Hepatocyte (in vitro differentiated cells): ENCODE measurements around the gene SIAH3. TPM values are rescaled to one million over a fixed set of nuclear protein-coding genes. Genes with fewer than 3 reads are reported as not detected.

Source experiments
- DNase-seq: peaks from one replicate; pipeline ENCODE4 v3.0.0-alpha.2; 2016; ENCODE audit warnings: low spot score
- H2AFZ ChIP-seq: fragments of 200-600 bp; sonication (generic); 2 replicates; pipeline ENCODE4 v1.6.0; 2016; ENCODE audit warnings: antibody characterized with exemption, mild to moderate bottlenecking
- H3K27ac ChIP-seq: fragments of 200-600 bp; sonication (generic); 2 replicates; pipeline ENCODE4 v1.5.1; 2016; ENCODE audit warnings: mild to moderate bottlenecking
- H3K27me3 ChIP-seq: fragments of 200-600 bp; sonication (generic); 2 replicates; pipeline ENCODE4 v1.6.1; 2016
- H3K36me3 ChIP-seq: fragments of 200-600 bp; sonication (generic); replicated peaks from 2 replicates; pipeline ENCODE4 v1.5.1; 2016; ENCODE audit warnings: low read depth; ENCODE audit not compliant: insufficient read depth
- H3K4me1 ChIP-seq: fragments of 200-600 bp; sonication (generic); 2 replicates; pipeline ENCODE4 v1.5.1; 2016; ENCODE audit warnings: mild to moderate bottlenecking, moderate library complexity; ENCODE audit not compliant: insufficient read depth
- H3K4me2 ChIP-seq: fragments of 200-600 bp; sonication (generic); 2 replicates; pipeline ENCODE4 v1.6.0; 2016
- H3K4me3 ChIP-seq: fragments of 200-600 bp; sonication (generic); 2 replicates; pipeline ENCODE4 v1.5.1; 2016; ENCODE audit warnings: mild to moderate bottlenecking
- H3K79me2 ChIP-seq: fragments of 200-600 bp; sonication (generic); 2 replicates; pipeline ENCODE4 v1.6.0; 2017; ENCODE audit warnings: mild to moderate bottlenecking
- H3K9me2 ChIP-seq: fragments of 200-600 bp; sonication (generic); replicated peaks from 2 replicates; pipeline ENCODE4 v1.6.0; 2017; ENCODE audit warnings: mild to moderate bottlenecking; ENCODE audit not compliant: insufficient read depth
- H3K9me3 ChIP-seq: fragments of 200-600 bp; sonication (generic); 2 replicates; pipeline ENCODE4 v1.5.1; 2016; ENCODE audit warnings: low read depth, mild to moderate bottlenecking
- H4K20me1 ChIP-seq: fragments of 200-600 bp; sonication (generic); 2 replicates; pipeline ENCODE4 v1.6.0; 2016; ENCODE audit warnings: mild to moderate bottlenecking; ENCODE audit not compliant: insufficient read depth, poor library complexity, severe bottlenecking
- CTCF ChIP-seq: fragments of 200-600 bp; sonication (generic); IDR thresholded peaks from 2 replicates; pipeline ENCODE4 v1.5.1; 2016; ENCODE audit warnings: antibody characterized with exemption, mild to moderate bottlenecking; ENCODE audit not compliant: poor library complexity
- EZH2 ChIP-seq: fragments of 200-600 bp; sonication (generic); IDR thresholded peaks from 2 replicates; pipeline ENCODE4 v1.6.1; 2016; ENCODE audit warnings: antibody characterized with exemption, mild to moderate bottlenecking, borderline replicate concordance
- EZH2phosphoT487 ChIP-seq: fragments of 200-600 bp; sonication (generic); IDR thresholded peaks from one replicate; pipeline ENCODE4 v1.6.1; 2018; ENCODE audit warnings: antibody characterized with exemption, mild to moderate bottlenecking, low read depth, moderate library complexity; ENCODE audit not compliant: unreplicated experiment, severe bottlenecking
- WGBS: methylation state at CpG from one replicate; pipeline ENCODE4 v1.1.6; 2016; ENCODE audit warnings: low lambda C conversion rate; ENCODE audit errors: missing lambda C conversion rate; 5-methylcytosine and 5-hydroxymethylcytosine counted together
- polyA plus RNA-seq: library from polyadenylated mRNA; unstranded; fragments of >200 nt; fragmentation: Nextera tagmentation; extraction: Ambion mirVana; gene quantifications from 2 replicates; pipeline ENCODE4 v1.2.1, GENCODE V29; 2016
- total RNA-seq: library from RNA; depleted of rRNA; stranded (reverse); fragments of >200 nt; gene quantifications from 2 replicates; pipeline ENCODE4 v1.2.3, GENCODE V29; 2014

Gene SIAH3
- total and polyA plus RNA-seq, 2 experiments from 2014 or later, result 0.23 TPM; not detected in 1

DNA sequence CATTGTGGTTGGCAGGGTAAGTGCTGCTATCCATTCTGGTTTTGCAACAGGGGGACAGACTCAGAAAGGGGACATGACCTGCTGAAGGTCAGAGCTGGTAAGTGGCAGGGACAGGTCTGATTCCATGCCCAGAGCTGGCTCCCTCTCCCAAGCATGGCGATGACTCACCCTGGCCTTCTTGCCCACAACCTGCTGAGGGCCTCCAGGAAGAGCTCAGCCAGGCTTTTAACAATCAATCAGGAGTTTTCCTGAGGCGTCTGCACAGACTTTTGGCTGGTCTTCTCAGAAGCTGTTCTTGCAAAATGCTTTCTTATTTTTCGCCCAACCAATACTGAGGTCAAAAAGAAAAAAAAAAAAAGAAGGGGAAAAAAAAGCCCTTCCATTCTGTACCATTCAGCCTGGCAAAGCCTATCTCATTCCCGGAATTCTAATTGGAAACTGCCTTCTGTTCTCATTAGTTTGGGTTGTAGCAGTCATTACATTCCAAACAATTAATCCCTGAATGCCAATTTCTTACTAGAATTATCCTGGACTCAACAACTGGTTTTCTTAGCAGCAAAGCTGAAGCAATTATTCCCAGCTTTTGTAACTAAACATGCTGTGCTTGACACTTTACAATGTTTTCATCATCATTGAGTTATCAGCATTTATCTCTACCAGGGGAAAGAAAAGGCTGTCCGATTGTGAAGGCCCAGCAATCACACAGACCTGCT lies 17.7 kb downstream of the SIAH3 start:
- Histone ChIP-seq H3K27me3 (no peaks in the 10 kb centered on the region), H2AFZ (no peak overlapping the region), H3K4me1 (peaks cover 5% of the 10 kb centered on the region), H3K36me3 (no peaks in the 10 kb centered on the region), H3K4me2 (no peak overlapping the region), H3K9me3 (no peaks in the 10 kb centered on the region), H3K27ac (no peak overlapping the region), H3K4me3 (no peak overlapping the region), H3K9me2 (no peaks in the 10 kb centered on the region), H4K20me1 (no peaks in the 10 kb centered on the region), H3K79me2 (no peaks in the 10 kb centered on the region)
- 63% methylated on average over 5 of the region's 5 CpGs for WGBS
- no peak for TF ChIP-seq EZH2phosphoT487
- TF ChIP-seq CTCF, result no peak
- TF ChIP-seq EZH2, result no peak
- DNase-seq, result peak; percentile 57

DNA sequence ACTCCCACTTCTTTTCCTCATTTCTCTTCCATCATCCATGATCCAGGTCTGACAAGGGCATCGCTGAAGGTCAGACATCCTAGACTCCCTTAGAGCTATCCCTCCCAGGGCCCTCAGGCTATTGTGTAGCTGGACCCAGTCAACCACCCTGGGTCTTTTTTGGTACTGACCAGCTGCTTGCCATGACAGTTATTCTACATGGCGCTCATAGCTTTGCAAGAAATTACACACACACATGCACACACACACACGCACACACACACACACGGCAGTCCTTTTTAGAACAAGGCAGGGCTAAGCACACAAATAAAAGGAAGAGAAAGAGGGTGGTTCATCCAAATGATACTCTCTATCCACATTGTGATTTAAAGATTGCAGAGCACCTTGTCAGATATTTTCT lies 18.3 kb downstream of the SIAH3 start:
- WGBS, result 91% methylated on average over 4 of the region's 4 CpGs
- no peak overlapping the region for H2AFZ ChIP-seq
- no peak overlapping the region for H3K27ac ChIP-seq

DNA sequence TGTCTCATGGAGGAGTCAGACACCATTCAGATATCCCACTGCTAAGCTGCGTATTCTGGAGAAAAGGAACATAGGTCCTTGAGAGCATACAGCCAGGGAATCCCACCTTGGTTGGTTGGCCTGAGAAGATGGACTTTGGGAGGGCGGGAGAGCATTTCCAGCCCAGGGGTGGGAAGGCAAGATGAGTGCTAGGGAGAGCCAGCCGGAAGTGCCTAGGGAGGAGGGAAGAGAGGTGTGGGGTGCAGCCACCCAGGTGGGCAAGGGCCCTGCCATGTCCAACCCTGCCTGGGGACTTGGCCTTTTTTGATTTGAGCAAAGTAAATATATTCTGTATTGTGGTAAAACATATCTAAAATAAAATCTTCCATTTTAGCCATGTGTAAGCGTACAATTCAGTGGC lies 19.7 kb downstream of the SIAH3 start:
- Histone ChIP-seq H3K9me3 (no peaks in the 10 kb centered on the region), H3K79me2 (no peaks in the 10 kb centered on the region), H3K36me3 (no peaks in the 10 kb centered on the region), H3K4me3 (no peak overlapping the region), H2AFZ (no peak overlapping the region), H3K4me2 (no peak overlapping the region), H3K9me2 (no peaks in the 10 kb centered on the region), H3K27ac (no peak overlapping the region), H4K20me1 (no peaks in the 10 kb centered on the region), H3K4me1 (peaks cover 5% of the 10 kb centered on the region), H3K27me3 (no peaks in the 10 kb centered on the region)
- no peak for TF ChIP-seq EZH2
- TF ChIP-seq EZH2phosphoT487, result no peak
- no peak for TF ChIP-seq CTCF
- no peak for DNase-seq
- 92% methylated on average over 4 of the region's 4 CpGs for WGBS

More for the DNA sequence above, 18.3 kb downstream of the SIAH3 start:
- H4K20me1 ChIP-seq, result no peaks in the 10 kb centered on the region
- no peak for TF ChIP-seq CTCF
- no peaks in the 10 kb centered on the region for H3K36me3 ChIP-seq
- H3K79me2 ChIP-seq, result no peaks in the 10 kb centered on the region
- H3K27me3 ChIP-seq, result no peaks in the 10 kb centered on the region
- no peak for DNase-seq
- H3K9me2 ChIP-seq, result no peaks in the 10 kb centered on the region
- H3K4me3 ChIP-seq, result no peak overlapping the region
- H3K9me3 ChIP-seq, result no peaks in the 10 kb centered on the region
- H3K4me1 ChIP-seq, result peaks cover 5% of the 10 kb centered on the region
- H3K4me2 ChIP-seq, result no peak overlapping the region

- no peak overlapping the region for H2AFZ ChIP-seq
- 91% methylated on average over 5 of the region's 5 CpGs for WGBS
- no peaks in the 10 kb centered on the region for H3K27me3 ChIP-seq
- no peak overlapping the region for H3K4me3 ChIP-seq
- TF ChIP-seq EZH2 (no peak), EZH2phosphoT487 (no peak)
- H3K9me3 ChIP-seq, result no peaks in the 10 kb centered on the region
- no peak overlapping the region for H3K4me2 ChIP-seq
- no peak overlapping the region for H3K27ac ChIP-seq
- no peak for DNase-seq
- no peaks in the 10 kb centered on the region for H3K9me2 ChIP-seq
- peaks cover 5% of the 10 kb centered on the region for H3K4me1 ChIP-seq
- no peaks in the 10 kb centered on the region for H3K36me3 ChIP-seq
- H4K20me1 ChIP-seq, result no peaks in the 10 kb centered on the region
- H3K79me2 ChIP-seq, result no peaks in the 10 kb centered on the region
Measured at GRCh38 chr13:45830121-45830520, 21.4 kb downstream of the SIAH3 start.
